GM18870 (cell line): Measurements from ENCODE around the gene RXRA.

Source experiments
- ATAC-seq: cut with Tn5 transposase; IDR thresholded peaks from one replicate; pipeline ENCODE4 v1.9.1; 2021; ENCODE audit warnings: moderate library complexity; ENCODE audit not compliant: unreplicated experiment

The RXRA gene

DNA sequence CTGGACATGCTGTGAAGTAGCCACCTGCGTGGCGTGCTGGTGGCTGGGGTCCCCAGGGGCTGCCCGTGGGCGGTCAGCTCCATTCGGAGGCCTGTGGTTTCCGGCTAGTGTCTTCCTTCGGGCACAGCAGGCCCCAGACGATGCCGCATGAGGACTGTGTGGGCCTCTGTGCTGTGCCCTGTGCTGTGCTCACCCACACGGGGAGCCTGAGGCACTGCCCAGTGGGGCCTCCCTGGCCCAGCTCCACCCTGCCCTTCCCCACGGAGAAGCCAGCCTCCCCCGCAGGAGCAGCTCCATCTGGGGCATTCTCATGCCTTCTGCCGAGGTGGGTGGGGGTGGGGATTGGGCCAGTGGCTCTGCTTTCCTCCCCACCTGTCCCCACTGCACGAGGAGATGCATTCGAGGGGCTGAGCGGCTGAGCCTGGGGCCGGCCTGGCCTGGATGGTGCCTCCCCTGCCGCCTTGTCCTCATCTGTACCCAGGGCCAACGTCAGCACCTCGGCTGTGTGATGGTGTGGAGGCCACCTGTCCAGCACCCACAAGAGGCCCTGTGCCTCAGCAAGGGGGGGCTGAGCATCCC, 24.2 kb downstream of the RXRA start:
- no peak for ATAC-seq

- no peak for ATAC-seq
Observed at GRCh38 chr9:134351606-134352176, 25.4 kb downstream of the RXRA start.

DNA sequence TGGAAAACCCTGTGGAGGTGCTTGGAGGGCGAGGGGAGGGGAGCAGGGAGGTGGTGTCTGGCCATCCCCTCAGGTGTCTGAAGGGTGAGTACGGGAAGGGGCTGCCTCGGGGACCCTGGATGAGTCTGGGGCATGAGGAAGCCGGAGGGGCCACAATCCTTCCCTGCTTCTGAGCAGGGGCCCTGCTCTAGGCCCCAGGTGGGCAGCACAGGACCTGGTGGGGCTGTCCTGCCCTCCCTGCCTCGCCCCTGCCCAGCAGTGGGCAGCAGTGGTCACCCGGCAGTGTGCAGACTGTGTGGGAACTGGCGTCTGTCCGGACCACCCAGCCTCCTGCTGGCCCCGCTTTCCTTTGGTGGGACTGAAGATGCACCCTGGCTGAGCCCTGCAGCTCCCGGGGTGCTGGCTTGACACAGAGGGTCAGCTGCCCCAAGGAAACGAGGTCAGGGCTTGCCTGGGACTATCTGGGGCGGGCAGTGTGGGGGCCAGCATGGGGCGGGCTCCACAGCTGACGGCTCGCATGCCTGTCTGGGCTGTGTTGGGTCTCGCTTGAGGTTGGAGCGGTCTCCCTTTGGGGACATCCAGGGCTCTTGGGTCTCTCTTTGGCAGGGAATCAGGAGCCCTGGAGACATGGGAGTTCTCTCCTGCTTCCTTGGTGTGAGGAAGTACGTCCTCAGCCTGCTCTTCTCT, 26.1 kb downstream of the RXRA start:
- ATAC-seq = no peak

- ATAC-seq = no peak
Observed at GRCh38 chr9:134353539-134353938, 27.3 kb downstream of the RXRA start.

GRCh38 chr9:134355158-134355557, 28.9 kb downstream of the RXRA start:
- ATAC-seq = no peak

GRCh38 chr9:134355561-134356279, 29.5 kb downstream of the RXRA start:
- ATAC-seq = no peak

DNA sequence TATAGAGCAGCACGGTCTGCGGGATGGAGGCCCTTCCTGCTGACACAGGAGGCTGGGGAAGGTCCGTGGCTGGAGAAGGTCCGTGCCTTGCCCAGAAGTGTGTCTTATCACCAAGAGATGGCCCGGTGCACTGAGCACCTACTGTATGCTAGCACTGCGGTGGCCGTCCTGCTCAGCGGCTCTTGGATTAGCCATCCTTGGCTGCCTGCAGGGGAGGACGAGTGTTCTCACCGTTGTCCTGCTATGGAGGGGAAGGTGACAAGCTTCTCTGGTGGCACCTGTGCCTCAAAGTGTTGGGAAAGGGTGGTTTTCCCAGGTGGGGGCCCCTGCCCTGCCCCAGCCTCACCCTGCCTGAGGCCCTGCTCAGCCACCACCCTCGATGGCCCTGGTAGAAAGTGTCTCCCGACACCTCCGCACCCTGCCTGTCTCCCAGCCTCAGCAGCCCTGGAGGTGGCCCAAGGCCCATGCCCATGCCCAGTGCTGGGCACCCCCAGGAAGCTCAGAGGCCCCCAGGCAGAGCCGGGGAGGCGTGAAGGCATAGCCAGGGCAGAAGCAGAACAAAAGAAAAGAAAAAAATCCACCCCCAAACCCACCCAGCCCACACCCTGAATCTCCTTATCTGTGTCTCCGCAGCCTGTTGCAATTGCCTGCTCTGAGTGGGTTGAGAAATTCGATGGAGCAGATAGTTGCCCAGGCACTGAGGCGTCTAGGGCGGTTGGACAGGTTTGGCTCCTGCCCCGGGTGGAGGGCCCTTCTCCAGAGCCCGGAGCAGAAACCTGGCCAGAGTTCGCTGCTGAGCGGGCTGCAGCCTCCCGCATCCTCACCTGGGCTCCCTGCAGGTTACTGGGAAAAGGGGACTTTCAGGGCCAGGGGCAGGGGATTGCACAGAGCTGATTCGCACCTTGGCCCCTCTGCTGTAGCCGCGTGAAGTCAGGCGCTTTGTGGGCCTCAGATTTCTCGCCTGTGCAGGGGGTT, 30.5 kb downstream of the RXRA start:
- no peak for ATAC-seq

- ATAC-seq = no peak
Observed at GRCh38 chr9:134357631-134358025, 31.4 kb downstream of the RXRA start.

DNA sequence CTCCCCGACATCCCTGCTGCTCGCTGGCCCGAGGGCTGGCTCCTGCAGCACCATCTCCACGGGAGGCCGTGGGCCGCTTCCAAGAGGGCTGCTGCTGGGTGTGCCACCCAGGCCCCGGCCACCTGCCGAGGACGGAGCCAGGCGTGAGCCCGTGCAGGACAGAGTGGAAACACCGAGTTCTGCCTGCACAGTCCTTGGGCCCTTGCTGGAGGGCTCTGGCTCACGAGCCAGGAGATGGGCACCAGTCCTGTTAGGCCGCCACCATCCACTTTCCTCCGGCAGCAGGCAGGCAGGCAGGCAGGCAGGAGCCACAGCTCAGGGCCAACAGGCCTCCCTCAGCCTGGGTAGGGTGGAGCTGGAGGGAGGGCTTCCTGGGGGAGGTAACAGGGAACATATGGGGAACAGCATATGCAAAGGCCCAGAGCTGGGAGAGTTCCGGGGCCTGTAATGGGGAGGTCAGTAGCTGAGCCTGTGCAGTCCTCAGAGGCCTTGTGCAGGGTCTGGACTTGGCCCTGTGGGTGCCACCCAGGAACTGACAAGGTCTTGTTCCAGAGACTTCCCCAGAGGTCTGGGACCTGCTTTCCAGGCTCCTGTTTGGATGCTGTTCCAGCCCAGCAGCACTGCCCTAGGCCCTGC, 31.9 kb downstream of the RXRA start:
- no peak for ATAC-seq

- ATAC-seq = no peak
Observed at GRCh38 chr9:134358662-134359319, 32.5 kb downstream of the RXRA start.

GRCh38 chr9:134359493-134360179, 33.4 kb downstream of the RXRA start:
- ATAC-seq = no peak

- no peak for ATAC-seq
Observed at GRCh38 chr9:134360180-134360759, 34.0 kb downstream of the RXRA start.

DNA sequence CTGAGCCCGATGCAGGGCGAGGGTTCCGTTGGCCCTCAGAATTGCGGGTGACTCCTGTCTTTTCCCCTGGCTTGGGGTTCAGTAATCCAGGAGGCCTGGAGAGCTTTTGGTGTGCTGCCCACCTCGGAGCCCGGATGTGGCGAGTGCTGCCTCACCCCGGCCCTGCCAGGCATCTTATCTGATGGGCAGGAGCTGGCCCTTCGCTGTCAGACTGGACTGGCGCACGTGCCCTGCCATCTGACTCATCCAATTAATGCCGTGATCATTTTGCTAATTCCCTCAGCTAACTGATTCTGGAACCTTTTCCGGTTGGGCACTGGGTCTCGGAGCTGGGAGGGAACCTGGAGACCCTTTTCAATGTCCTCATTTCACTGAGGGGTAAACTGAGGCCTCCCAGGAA, 34.6 kb downstream of the RXRA start:
- ATAC-seq = no peak

- ATAC-seq = no peak
Observed at GRCh38 chr9:134361426-134361825, 35.2 kb downstream of the RXRA start.

GRCh38 chr9:134361843-134362414, 35.7 kb downstream of the RXRA start:
- no peak for ATAC-seq

DNA sequence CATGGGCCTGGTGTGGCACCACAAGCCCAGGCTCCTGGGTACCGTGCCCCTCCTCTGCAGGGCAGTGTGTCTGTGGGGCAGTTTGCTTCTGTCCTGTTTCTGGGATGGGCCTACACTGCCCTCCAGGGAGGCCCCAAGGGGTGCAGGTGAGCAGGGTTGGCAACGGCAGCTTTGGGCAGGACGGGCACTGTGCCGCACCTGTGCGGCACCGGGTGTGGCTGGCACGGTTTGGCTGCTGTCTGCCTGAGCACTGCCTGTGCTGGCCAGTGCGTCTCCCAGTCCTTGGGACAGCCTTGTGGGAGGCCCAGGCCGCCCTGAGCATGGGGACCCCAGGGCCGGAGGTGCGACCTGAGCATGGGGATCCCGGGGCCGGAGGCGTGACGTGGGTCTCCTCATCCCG, 37.2 kb downstream of the RXRA start:
- no peak for ATAC-seq

DNA sequence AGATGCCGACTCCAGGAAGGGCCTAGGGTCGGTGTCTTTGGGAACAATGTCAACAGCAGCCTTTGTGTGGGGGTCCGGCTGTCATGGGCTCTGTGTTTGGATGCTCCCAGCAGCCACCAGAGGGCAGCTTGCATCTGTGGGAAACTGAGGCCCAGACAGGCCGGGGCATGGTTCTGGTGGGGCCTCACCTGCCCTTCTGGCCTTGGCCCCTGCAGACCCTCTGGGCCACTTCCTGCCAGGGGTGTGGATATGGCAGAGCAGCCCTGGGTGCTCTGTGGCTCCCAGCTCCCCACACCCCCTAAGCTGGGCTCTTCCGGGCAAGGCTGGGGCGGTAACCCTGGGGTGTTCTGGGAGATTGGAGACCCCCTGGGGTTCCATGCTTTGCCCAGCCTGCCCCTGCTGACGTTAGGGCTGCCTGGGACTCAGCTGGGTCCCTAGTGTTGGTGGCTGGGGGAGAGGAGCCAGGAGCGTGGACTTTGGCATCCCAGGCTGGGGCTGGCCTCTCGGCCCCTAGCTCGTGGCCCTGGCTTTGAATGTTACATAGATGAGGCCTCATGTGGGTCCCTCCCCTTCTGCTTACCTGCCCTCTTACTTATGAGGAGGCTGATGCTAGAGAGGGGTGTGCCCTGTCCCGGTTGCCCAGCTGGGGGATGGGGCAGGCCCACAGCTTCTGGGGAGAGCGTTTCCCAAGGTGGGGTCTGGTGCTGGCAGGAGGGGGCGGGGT, 38.3 kb downstream of the RXRA start:
- no peak for ATAC-seq

DNA sequence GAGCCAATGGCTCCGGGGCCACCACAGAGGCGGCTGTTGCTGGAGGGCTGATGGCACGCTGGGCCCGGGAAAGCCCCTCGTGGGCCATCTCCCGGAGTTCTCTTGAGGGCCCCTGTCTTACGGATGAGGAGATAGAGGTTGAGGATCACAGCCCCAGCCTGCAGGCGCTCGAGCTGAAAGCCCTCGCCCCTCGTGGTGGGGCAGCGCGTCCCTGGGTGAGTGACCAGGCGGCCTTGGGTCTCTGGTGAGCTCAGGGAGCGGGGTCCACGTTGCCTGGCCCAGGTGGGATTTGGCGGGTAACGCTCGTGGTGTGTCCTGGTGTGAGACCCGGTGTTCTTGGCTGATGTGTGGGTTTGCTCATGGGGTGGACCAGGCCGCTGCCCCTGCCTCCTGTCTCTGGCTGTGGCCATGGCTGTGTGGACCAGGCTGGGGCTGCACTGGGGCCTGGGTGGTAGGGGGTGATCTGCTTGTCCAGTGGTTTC, 38.9 kb downstream of the RXRA start:
- ATAC-seq = no peak
